GM18505 (cell line): Measurements from ENCODE around the gene HMOX1.
"Not testable (repeated sequence)": the region's sequence is repeated elsewhere in the genome, so short reads cannot be mapped to it uniquely, and the experiment has no call there.

Source experiments
- ATAC-seq: cut with Tn5 transposase; IDR thresholded peaks from one replicate; pipeline ENCODE4 v1.9.1; 2021; ENCODE audit not compliant: unreplicated experiment
- POLR2A ChIP-seq: IDR thresholded peaks from 4 replicates; pipeline ENCODE4 v1.6.1; 2011; ENCODE audit warnings: borderline replicate concordance; ENCODE audit not compliant: insufficient read depth, insufficient read length; ENCODE audit errors: extremely low read depth

HMOX1 gene

GRCh38 chr22:35357883-35358621 is 22.8 kb upstream of the HMOX1 start:
- no peak for ATAC-seq
- TF ChIP-seq POLR2A, result no peak

GRCh38 chr22:35359380-35360065 is 21.4 kb upstream of the HMOX1 start:
- ATAC-seq, result no peak
- TF ChIP-seq POLR2A, result no peak

- no peak for TF ChIP-seq POLR2A
- ATAC-seq, result no peak
Measured at GRCh38 chr22:35361001-35361558, 19.8 kb upstream of the HMOX1 start.

- ATAC-seq, result no peak
Measured at GRCh38 chr22:35363566-35364086, 17.3 kb upstream of the HMOX1 start.

GRCh38 chr22:35364230-35364629 is 16.7 kb upstream of the HMOX1 start:
- ATAC-seq, result not testable (repeated sequence)

More at GRCh38 chr22:35363566-35364086, 17.3 kb upstream of the HMOX1 start:
- TF ChIP-seq POLR2A, result no peak

- TF ChIP-seq POLR2A, result no peak
- ATAC-seq, result no peak
Measured at GRCh38 chr22:35367331-35367886, 13.5 kb upstream of the HMOX1 start.

GRCh38 chr22:35368386-35368785 is 12.5 kb upstream of the HMOX1 start:
- no peak for ATAC-seq
- no peak for TF ChIP-seq POLR2A

- ATAC-seq, result no peak
- no peak for TF ChIP-seq POLR2A
Measured at GRCh38 chr22:35369996-35370395, 10.9 kb upstream of the HMOX1 start.

GRCh38 chr22:35373781-35374180 is 7.1 kb upstream of the HMOX1 start:
- ATAC-seq, result no peak
- no peak for TF ChIP-seq POLR2A

- TF ChIP-seq POLR2A, result no peak
- no peak for ATAC-seq
Measured at GRCh38 chr22:35375031-35375430, 5.9 kb upstream of the HMOX1 start.

- no peak for ATAC-seq
- TF ChIP-seq POLR2A, result no peak
Measured at GRCh38 chr22:35375526-35375925, 5.4 kb upstream of the HMOX1 start.

- peak; percentile 55 for ATAC-seq
- peak; percentile 29 for TF ChIP-seq POLR2A
Measured at GRCh38 chr22:35376728-35377472, 4.0 kb upstream of the HMOX1 start.

GRCh38 chr22:35377735-35378134 is 3.2 kb upstream of the HMOX1 start:
- TF ChIP-seq POLR2A, result no peak
- ATAC-seq, result no peak

- ATAC-seq, result no peak
- no peak for TF ChIP-seq POLR2A
Measured at GRCh38 chr22:35378621-35379020, 2.3 kb upstream of the HMOX1 start.
